K562 (cell line): ENCODE measurements around the gene MARS1. TPM values are rescaled to one million over a fixed set of nuclear protein-coding genes. Genes with fewer than 3 reads are reported as not detected.

ENCODE experiments used
- ARID1B ChIP-seq: fragments of 450-650 bp; IDR thresholded peaks from 2 replicates; pipeline ENCODE4 v1.6.1; 2016; ENCODE audit warnings: antibody characterized with exemption, mild to moderate bottlenecking, inconsistent platforms
- CTBP1 ChIP-seq: fragments of 450-650 bp; IDR thresholded peaks from 2 replicates; pipeline ENCODE4 v1.6.1; 2016; ENCODE audit warnings: borderline replicate concordance
- GATAD2A ChIP-seq: fragments of 450-650 bp; IDR thresholded peaks from 2 replicates; pipeline ENCODE4 v1.6.1; 2017
- JUND ChIP-seq, 2 experiments: IDR thresholded peaks; 2 replicates in 1 of 2; 3 replicates in 1 of 2; pipeline ENCODE4 v1.6.1; 2011; ENCODE audit warnings: borderline replicate concordance in 2 of 2, low read depth in 2 of 2, low read length in 2 of 2, improper control_type of control experiment in 1 of 2, missing biosample characterization in 1 of 2, missing genetic modification characterization in 1 of 2, missing genetic modification reagents in 1 of 2
- MXI1 ChIP-seq: IDR thresholded peaks from 2 replicates; pipeline ENCODE4 v1.6.1; 2011; ENCODE audit warnings: low read depth, mild to moderate bottlenecking, improper control_type of control experiment, low read length
- POLR2AphosphoS2 ChIP-seq: IDR thresholded peaks from 2 replicates; pipeline ENCODE4 v1.6.1; 2012; ENCODE audit warnings: low read length, improper control_type of control experiment
- RAD21 ChIP-seq, 2 experiments: fragments of 250-450 bp in 1 of 2; fragments of 450-650 bp in 1 of 2; sonication (Bioruptor Pico) in 1 of 2; formaldehyde crosslinking in 1 of 2; IDR thresholded peaks in 1 of 2; conservative IDR thresholded peaks in 1 of 2; 2 replicates each; pipeline versions ENCODE4 v1.4.0 to v1.8.0; 2020 to 2022; ENCODE audit warnings: mild to moderate bottlenecking in 2 of 2, moderate library complexity in 1 of 2
- SPI1 ChIP-seq: IDR thresholded peaks from 2 replicates; pipeline ENCODE4 v1.6.1; 2011; ENCODE audit warnings: low read depth, low read length, control low read depth, borderline replicate concordance
- SRF ChIP-seq, 2 experiments: fragments of 250-450, 450-650 bp in 1 of 2; sonication (Bioruptor Pico) in 1 of 2; sonication (generic) in 1 of 2; formaldehyde crosslinking; IDR thresholded peaks; 2 replicates each; pipeline versions ENCODE4 v1.5.0 to v1.5.1; 2020 to 2022; ENCODE audit warnings: mild to moderate bottlenecking in 1 of 2, missing genetic modification reagents in 1 of 2
- TAF9B ChIP-seq: fragments of 450-650 bp; IDR thresholded peaks from 2 replicates; pipeline ENCODE4 v1.6.1; 2018; ENCODE audit warnings: mild to moderate bottlenecking; ENCODE audit not compliant: partially characterized antibody
- TARDBP ChIP-seq: fragments of 450-650 bp; IDR thresholded peaks from 2 replicates; pipeline ENCODE4 v1.6.1; 2016
- TRIM24 ChIP-seq, 2 experiments: fragments of 450-650 bp; IDR thresholded peaks; 2 replicates each; pipeline ENCODE4 v1.6.1; 2016
- YY1 ChIP-seq, 3 experiments: IDR thresholded peaks; 2 replicates each; pipeline ENCODE4 v1.6.1; 2011; ENCODE audit warnings: low read length in 2 of 3, mild to moderate bottlenecking in 2 of 3, moderate library complexity in 2 of 3, borderline replicate concordance in 1 of 3, control low read depth in 1 of 3, low read depth in 1 of 3; ENCODE audit not compliant: insufficient read depth in 3 of 3, insufficient replicate concordance in 2 of 3, control insufficient read depth in 1 of 3, insufficient read length in 1 of 3; ENCODE audit errors: extremely low read depth in 1 of 3
- ZNF184 ChIP-seq: sonication (generic); formaldehyde crosslinking; IDR thresholded peaks from 2 replicates; pipeline ENCODE4 v1.5.0; 2020; ENCODE audit warnings: missing genetic modification reagents
- ZNF707 ChIP-seq: fragments of 250-450 bp; sonication (Bioruptor Pico); conservative IDR thresholded peaks from 2 replicates; pipeline ENCODE4 v1.8.0; 2022; ENCODE audit warnings: inconsistent platforms, mild to moderate bottlenecking, moderate library complexity
- ZNF76 ChIP-seq: fragments of 250-450 bp; sonication (Bioruptor Pico); IDR thresholded peaks from 2 replicates; pipeline ENCODE4 v1.4.0; 2020; ENCODE audit warnings: mild to moderate bottlenecking, moderate library complexity, borderline replicate concordance
- polyA plus RNA-seq, 8 experiments: library from polyadenylated mRNA; depleted of rRNA in 4 of 8; stranded (reverse) in 5 of 8; unstranded in 3 of 8; fragments of >200 nt; fragmentation: Nextera tagmentation in 2 of 8; fragmentation: Illumina TruSeq in 1 of 8; extraction: Ambion mirVana in 2 of 8; extraction: Trizol in 1 of 8; gene quantifications; 2 replicates each; pipeline versions ENCODE4 v1.2.1 to v1.2.3, GENCODE V29; 2011 to 2014; ENCODE audit warnings: inconsistent platforms in 1 of 8, missing spikeins in 1 of 8
- total RNA-seq, 7 experiments: library from RNA; depleted of rRNA in 6 of 7; stranded (reverse); fragments of >200 nt in 6 of 7; fragmentation: Illumina TruSeq in 2 of 7; extraction: Trizol in 2 of 7; gene quantifications; 2 replicates each; pipeline versions ENCODE4 v1.2.1 to v1.2.3, GENCODE V29; 2011 to 2021; ENCODE audit warnings: low replicate concordance in 1 of 7
- TF ChIP-seq, protein P1 (sequence below): fragments of 250-450 bp; sonication (Bioruptor Pico); IDR thresholded peaks from 2 replicates; pipeline ENCODE4 v1.8.0; 2021; ENCODE audit warnings: moderate library complexity, mild to moderate bottlenecking, inconsistent platforms
- TF ChIP-seq, protein P2 (sequence below): sonication (generic); formaldehyde crosslinking; IDR thresholded peaks from 2 replicates; pipeline ENCODE4 v1.5.0; 2020; ENCODE audit warnings: missing genetic modification reagents
- TF ChIP-seq, protein P3 (sequence below), 2 experiments: fragments of 250-450 bp in 1 of 2; fragments of 450-650 bp in 1 of 2; sonication (Bioruptor Pico) in 1 of 2; IDR thresholded peaks; 2 replicates each; pipeline versions ENCODE4 v1.6.1 to v1.8.0; 2016 to 2021; ENCODE audit warnings: mild to moderate bottlenecking in 2 of 2, moderate library complexity in 2 of 2, missing compliant biosample characterization in 1 of 2, missing genetic modification characterization in 1 of 2
- TF ChIP-seq, protein P4 (sequence below), 2 experiments: fragments of 450-650 bp; IDR thresholded peaks; 2 replicates each; pipeline ENCODE4 v1.6.1; 2018; ENCODE audit warnings: mild to moderate bottlenecking in 2 of 2, low read depth in 1 of 2; ENCODE audit not compliant: partially characterized antibody in 2 of 2

Gene MARS1
- total and polyA plus RNA-seq, 9 of the 15 experiments (the other 6 are each of a cell fraction or from before 2014, with no cell fraction given) = 117 to 382 (median 220) TPM

DNA sequence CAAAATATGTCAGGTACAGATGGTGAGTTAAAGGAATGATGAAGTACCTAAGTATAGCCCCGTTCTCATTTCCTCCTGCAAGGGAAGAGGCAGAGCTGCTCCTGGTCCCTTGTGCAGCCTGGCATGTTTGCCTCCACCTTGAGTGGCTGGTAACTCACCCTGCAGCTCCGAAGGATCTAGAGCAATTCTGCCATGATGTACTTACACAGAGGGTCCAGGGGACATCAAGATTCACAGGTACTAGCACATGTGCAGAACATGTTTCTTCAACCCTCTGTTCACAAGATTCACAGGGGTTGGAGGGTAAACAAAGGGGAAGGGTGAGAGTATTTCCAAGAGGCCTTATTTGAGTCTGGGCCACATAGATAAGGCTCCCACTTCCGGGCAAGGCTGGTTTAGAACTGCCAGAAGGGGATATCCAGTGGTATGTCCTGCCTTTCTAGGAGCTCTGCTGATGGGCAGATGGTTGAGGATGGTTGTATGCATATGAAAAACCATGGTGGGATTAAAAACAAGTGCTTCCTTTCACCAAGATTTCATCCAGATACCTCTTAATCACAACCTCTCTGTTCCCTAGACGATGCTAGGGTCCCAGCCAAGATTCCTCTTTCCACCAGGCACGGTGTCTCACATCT, 51.4 kb downstream of the MARS1 start (continued):
- peak; percentile 58 to 85 for TF ChIP-seq TRIM24 (IDR thresholded peaks at IDR 0.05)
- TF ChIP-seq, protein P1, sequence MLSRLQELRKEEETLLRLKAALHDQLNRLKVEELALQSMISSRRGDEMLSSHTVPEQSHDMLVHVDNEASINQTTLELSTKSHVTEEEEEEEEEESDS (CRISPR knock-in tag) = no peak
- TF ChIP-seq ARID1B = peak; percentile 98
- peak; percentile 57 for TF ChIP-seq JUND (IDR thresholded peaks at IDR 0.05; ENCODE audit: borderline replicate concordance, low read depth, low read length)
- TF ChIP-seq JUND (tag; IDR thresholded peaks at IDR 0.05; ENCODE audit: borderline replicate concordance, low read depth, low read length) = peak; percentile 48; the same call in 2 of the 3 replicates
- TF ChIP-seq ZNF707 (CRISPR knock-in tag) = no peak
- TF ChIP-seq ZNF76 (CRISPR knock-in tag) = peak; percentile 78; the same call in 1 of the 2 replicates
- peak in 1 of 3 experiments; percentile 17 for TF ChIP-seq YY1 (IDR thresholded peaks at IDR 0.05; ENCODE audit: borderline replicate concordance in 1 of 3, control insufficient read depth in 1 of 3, extremely low read depth in 1 of 3, insufficient read depth in 3 of 3, insufficient read length in 1 of 3, insufficient replicate concordance in 2 of 3, low read depth in 1 of 3, low read length in 2 of 3)
- peak; percentile 67; the same call in 1 of the 2 replicates for TF ChIP-seq GATAD2A
- TF ChIP-seq TARDBP = peak; percentile 63; the same call in 1 of the 2 replicates
- no peak for TF ChIP-seq ZNF184 (CRISPR knock-in tag)
- TF ChIP-seq, protein P2, sequence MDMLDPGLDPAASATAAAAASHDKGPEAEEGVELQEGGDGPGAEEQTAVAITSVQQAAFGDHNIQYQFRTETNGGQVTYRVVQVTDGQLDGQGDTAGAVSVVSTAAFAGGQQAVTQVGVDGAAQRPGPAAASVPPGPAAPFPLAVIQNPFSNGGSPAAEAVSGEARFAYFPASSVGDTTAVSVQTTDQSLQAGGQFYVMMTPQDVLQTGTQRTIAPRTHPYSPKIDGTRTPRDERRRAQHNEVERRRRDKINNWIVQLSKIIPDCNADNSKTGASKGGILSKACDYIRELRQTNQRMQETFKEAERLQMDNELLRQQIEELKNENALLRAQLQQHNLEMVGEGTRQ (CRISPR knock-in tag) = no peak
- no peak for TF ChIP-seq MXI1
- 0 out of 4 replicates have a peak, but pooled peaks of 1 of the 2 experiments have one; percentile 25 for TF ChIP-seq RAD21 (CRISPR knock-in tag; conservative IDR thresholded peaks at IDR 0.05 in 1 of 2, IDR thresholded peaks at IDR 0.05 in 1 of 2)
- TF ChIP-seq, protein P3, sequence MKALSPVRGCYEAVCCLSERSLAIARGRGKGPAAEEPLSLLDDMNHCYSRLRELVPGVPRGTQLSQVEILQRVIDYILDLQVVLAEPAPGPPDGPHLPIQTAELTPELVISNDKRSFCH (CRISPR knock-in tag; IDR thresholded peaks at IDR 0.05) = no peak
- TF ChIP-seq, protein P3 (tag; IDR thresholded peaks at IDR 0.05) = 0 out of 2 replicates have a peak, but pooled peaks have one; percentile 42
- peak in 1 of 2 experiments; percentile 66; a peak in 1 of 4 replicates for TF ChIP-seq SRF (CRISPR knock-in tag; IDR thresholded peaks at IDR 0.05)
- TF ChIP-seq SPI1 = peak; percentile 73
- TF ChIP-seq, protein P4, sequence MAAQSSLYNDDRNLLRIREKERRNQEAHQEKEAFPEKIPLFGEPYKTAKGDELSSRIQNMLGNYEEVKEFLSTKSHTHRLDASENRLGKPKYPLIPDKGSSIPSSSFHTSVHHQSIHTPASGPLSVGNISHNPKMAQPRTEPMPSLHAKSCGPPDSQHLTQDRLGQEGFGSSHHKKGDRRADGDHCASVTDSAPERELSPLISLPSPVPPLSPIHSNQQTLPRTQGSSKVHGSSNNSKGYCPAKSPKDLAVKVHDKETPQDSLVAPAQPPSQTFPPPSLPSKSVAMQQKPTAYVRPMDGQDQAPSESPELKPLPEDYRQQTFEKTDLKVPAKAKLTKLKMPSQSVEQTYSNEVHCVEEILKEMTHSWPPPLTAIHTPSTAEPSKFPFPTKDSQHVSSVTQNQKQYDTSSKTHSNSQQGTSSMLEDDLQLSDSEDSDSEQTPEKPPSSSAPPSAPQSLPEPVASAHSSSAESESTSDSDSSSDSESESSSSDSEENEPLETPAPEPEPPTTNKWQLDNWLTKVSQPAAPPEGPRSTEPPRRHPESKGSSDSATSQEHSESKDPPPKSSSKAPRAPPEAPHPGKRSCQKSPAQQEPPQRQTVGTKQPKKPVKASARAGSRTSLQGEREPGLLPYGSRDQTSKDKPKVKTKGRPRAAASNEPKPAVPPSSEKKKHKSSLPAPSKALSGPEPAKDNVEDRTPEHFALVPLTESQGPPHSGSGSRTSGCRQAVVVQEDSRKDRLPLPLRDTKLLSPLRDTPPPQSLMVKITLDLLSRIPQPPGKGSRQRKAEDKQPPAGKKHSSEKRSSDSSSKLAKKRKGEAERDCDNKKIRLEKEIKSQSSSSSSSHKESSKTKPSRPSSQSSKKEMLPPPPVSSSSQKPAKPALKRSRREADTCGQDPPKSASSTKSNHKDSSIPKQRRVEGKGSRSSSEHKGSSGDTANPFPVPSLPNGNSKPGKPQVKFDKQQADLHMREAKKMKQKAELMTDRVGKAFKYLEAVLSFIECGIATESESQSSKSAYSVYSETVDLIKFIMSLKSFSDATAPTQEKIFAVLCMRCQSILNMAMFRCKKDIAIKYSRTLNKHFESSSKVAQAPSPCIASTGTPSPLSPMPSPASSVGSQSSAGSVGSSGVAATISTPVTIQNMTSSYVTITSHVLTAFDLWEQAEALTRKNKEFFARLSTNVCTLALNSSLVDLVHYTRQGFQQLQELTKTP (IDR thresholded peaks at IDR 0.05; ENCODE audit: low read depth in 1 of 2, partially characterized antibody in 2 of 2) = peak; percentile 36 to 84
- no peak for TF ChIP-seq POLR2AphosphoS2
- TF ChIP-seq CTBP1 = peak; percentile 86
- TF ChIP-seq TAF9B = no peak
